GM21390 (cell line): ENCODE results near the gene DHX15.
A peak's percentile ranks its signal among the peaks of the same experiment; 100 is the strongest.

Experiments
- ATAC-seq: cut with Tn5 transposase; IDR thresholded peaks from one replicate; pipeline ENCODE4 v1.9.1; 2021; ENCODE audit not compliant: unreplicated experiment

DHX15 gene

GRCh38 chr4:24584211-24584850 lies at the start of gene DHX15:
Gene DHX15 (minus strand): TSS chr4:24584554. CDS start chr4:24584393, 161 bp downstream.
- ATAC-seq = peak; percentile 78

GRCh38 chr4:24632011-24632410 lies 47.7 kb upstream of the DHX15 start:
- ATAC-seq = no peak

GRCh38 chr4:24630937-24631336 lies 46.6 kb upstream of the DHX15 start:
- no peak for ATAC-seq

GRCh38 chr4:24625091-24625490 lies 40.7 kb upstream of the DHX15 start:
- no peak for ATAC-seq

GRCh38 chr4:24624381-24624780 lies 40.0 kb upstream of the DHX15 start:
- ATAC-seq = no peak

GRCh38 chr4:24622146-24622834 lies 37.9 kb upstream of the DHX15 start:
- ATAC-seq = no peak

GRCh38 chr4:24615977-24616376 lies 31.6 kb upstream of the DHX15 start:
- ATAC-seq = no peak

GRCh38 chr4:24614881-24615280 lies 30.5 kb upstream of the DHX15 start:
- ATAC-seq = no peak

- no peak for ATAC-seq
Measured at GRCh38 chr4:24613502-24613901, 29.1 kb upstream of the DHX15 start.

- ATAC-seq = no peak
Measured at GRCh38 chr4:24611575-24611974, 27.2 kb upstream of the DHX15 start.

- no peak for ATAC-seq
Measured at GRCh38 chr4:24607334-24607733, 23.0 kb upstream of the DHX15 start.

GRCh38 chr4:24605216-24605615 lies 20.9 kb upstream of the DHX15 start:
- no peak for ATAC-seq

GRCh38 chr4:24604558-24605214 lies 20.3 kb upstream of the DHX15 start:
- no peak for ATAC-seq

GRCh38 chr4:24603343-24603742 lies 19.0 kb upstream of the DHX15 start:
- no peak for ATAC-seq

- no peak for ATAC-seq
Measured at GRCh38 chr4:24601121-24601520, 16.8 kb upstream of the DHX15 start.

- no peak for ATAC-seq
Measured at GRCh38 chr4:24599275-24599674, 14.9 kb upstream of the DHX15 start.

GRCh38 chr4:24598025-24598424 lies 13.7 kb upstream of the DHX15 start:
- no peak for ATAC-seq

- no peak for ATAC-seq
Measured at GRCh38 chr4:24595659-24596058, 11.3 kb upstream of the DHX15 start.

- ATAC-seq = no peak
Measured at GRCh38 chr4:24594887-24595286, 10.5 kb upstream of the DHX15 start.

- ATAC-seq = peak; percentile 64
Measured at GRCh38 chr4:24589448-24589847, 5.1 kb upstream of the DHX15 start.

GRCh38 chr4:24588216-24588954 lies 4.0 kb upstream of the DHX15 start:
- ATAC-seq = no peak
